CD4-positive, alpha-beta T cell (primary cell): Measurements from ENCODE around the gene CSNK2B. TPM values are rescaled to one million over a fixed set of nuclear protein-coding genes. Genes with fewer than 3 reads are reported as not detected.

Experiments
- ATAC-seq: fragments of 200-7000 bp; cut with Tn5 transposase; one replicate; pipeline ENCODE4 v1.10.0; 2022; ENCODE audit warnings: mild to moderate bottlenecking; ENCODE audit not compliant: poor library complexity
- CTCF ChIA-PET: fragments of 350-600 bp; sonication (Branson Sonifier 250); formaldehyde crosslinking; loops from one replicate; lab custom pipeline; 2021; ENCODE audit warnings: antibody characterized with exemption, inconsistent platforms; lab: Charles Lee
- POLR2A ChIA-PET: fragments of 350-600 bp; sonication (Branson Sonifier 250); formaldehyde crosslinking; loops from one replicate; lab custom pipeline; 2021; ENCODE audit warnings: antibody characterized with exemption, inconsistent platforms; lab: Charles Lee
- DNase-seq, 14 experiments: peaks; one replicate each; pipeline ENCODE4 v3.0.0-alpha.2; 2013 to 2020; ENCODE audit warnings: mixed read lengths in 2 of 14
- H3K27ac ChIP-seq, 2 donors: one replicate each; pipeline versions ENCODE4 v1.5.1 to v1.7.0; 2013; ENCODE audit warnings: low read length in 2 of 2, low read depth in 1 of 2, mild to moderate bottlenecking in 1 of 2
- H3K27me3 ChIP-seq, 2 experiments: 1 replicate in 1 of 2; 2 replicates in 1 of 2; pipeline versions ENCODE4 v1.6.1 to v1.7.0; 2013; ENCODE audit warnings: low read length in 2 of 2, control low read depth in 1 of 2, mild to moderate bottlenecking in 1 of 2, moderate library complexity in 1 of 2; ENCODE audit not compliant: insufficient read depth in 2 of 2, control insufficient read depth in 1 of 2
- H3K36me3 ChIP-seq: one replicate; pipeline ENCODE4 v1.6.1; 2013; ENCODE audit warnings: low read length, control low read depth; ENCODE audit not compliant: insufficient read depth
- H3K4me1 ChIP-seq: one replicate; pipeline ENCODE4 v1.6.1; 2013; ENCODE audit warnings: low read length, control low read depth; ENCODE audit not compliant: insufficient read depth
- H3K4me3 ChIP-seq: one replicate; pipeline ENCODE4 v1.5.1; 2013; ENCODE audit warnings: mild to moderate bottlenecking, low read length, moderate library complexity
- H3K9me3 ChIP-seq, 2 experiments: 1 replicate in 1 of 2; 2 replicates in 1 of 2; pipeline versions ENCODE4 v1.6.1 to v1.7.0; 2013; ENCODE audit warnings: low read length in 2 of 2, mild to moderate bottlenecking in 2 of 2, control low read depth in 1 of 2, moderate library complexity in 1 of 2; ENCODE audit not compliant: control insufficient read depth in 1 of 2, insufficient read depth in 1 of 2
- H3K27ac Mint-ChIP-seq: one replicate; pipeline ENCODE4 v1.8.0; 2020; ENCODE audit warnings: mixed read lengths
- H3K27me3 Mint-ChIP-seq: one replicate; pipeline ENCODE4 v1.8.0; 2021; ENCODE audit warnings: mixed read lengths
- H3K36me3 Mint-ChIP-seq: one replicate; pipeline ENCODE4 v1.8.0; 2021; ENCODE audit warnings: low read depth, mixed read lengths
- H3K4me1 Mint-ChIP-seq: one replicate; pipeline ENCODE4 v1.8.0; 2021; ENCODE audit warnings: low read depth, mixed read lengths
- H3K4me3 Mint-ChIP-seq: one replicate; pipeline ENCODE4 v1.8.0; 2020; ENCODE audit warnings: mild to moderate bottlenecking, mixed read lengths
- H3K9me3 Mint-ChIP-seq: one replicate; pipeline ENCODE4 v1.8.0; 2020; ENCODE audit warnings: mixed read lengths
- CTCF ChIP-seq: fragments of 200-600 bp; IDR thresholded peaks from one replicate; pipeline ENCODE4 v1.8.0; 2022; ENCODE audit warnings: antibody characterized with exemption, mild to moderate bottlenecking
- intact Hi-C, 2 experiments: fragments of 100-400 bp; cut with DNase I in 1 of 2; cut with micrococcal nuclease in 1 of 2; formaldehyde crosslinking; loops; one replicate each; pipeline versions ENCODE4 v1.15.1 to v1.9.0; 2023 to 2025; cut with DNase I, micrococcal nuclease
- total RNA-seq, 174 experiments: library from RNA in 2 of 174; stranded (reverse) in 2 of 174; gene quantifications; one replicate each; pipeline ENCODE4 v1.2.3 and lab custom pipeline; 2021 to 2026

The CSNK2B gene
- total RNA-seq, 2 experiments from 2014 or later = 88.0 to 92.6 TPM

DNA sequence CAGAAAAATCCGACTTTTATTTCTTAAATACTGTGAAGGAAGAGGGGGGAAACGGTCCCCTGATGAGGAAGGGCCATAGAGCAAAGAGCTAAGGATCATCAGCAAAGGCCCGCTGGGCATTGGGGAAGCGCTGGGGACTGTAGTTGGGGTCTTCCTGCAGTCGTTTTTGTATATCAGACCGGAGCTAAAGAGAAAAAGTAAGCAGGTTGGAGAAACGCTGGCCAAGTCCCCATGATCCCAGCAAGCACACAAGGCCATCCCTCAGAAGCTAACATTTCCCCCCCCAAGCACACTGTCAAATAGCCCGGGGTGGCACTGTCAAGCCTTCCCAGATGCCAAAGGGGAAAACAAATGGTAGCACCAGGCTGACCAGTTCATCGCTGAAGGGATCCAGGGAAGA is 26.8 kb upstream of the CSNK2B start:
- no peak overlapping the region for H3K27ac ChIP-seq
- Mint-ChIP-seq H3K27ac (no peak overlapping the region), H3K36me3 (peaks cover 91% of the 10 kb centered on the region), H3K4me1 (no peaks in the 10 kb centered on the region), H3K9me3 (no peaks in the 10 kb centered on the region), H3K27me3 (no peaks in the 10 kb centered on the region), H3K4me3 (no peak overlapping the region)
- no peaks in the 10 kb centered on the region for H3K27me3 ChIP-seq
- no peaks in the 10 kb centered on the region for H3K9me3 ChIP-seq
- ChIA-PET CTCF (no interaction called here), POLR2A (interaction anchor here (0.9 to 3.7 kb wide), 4 partner anchors 12 to 149 kb away, joined by 3 to 19 read pairs (median 4); partner anchors contain the start of genes BAG6 and C6orf47)
- H3K36me3 ChIP-seq = peaks cover 96% of the 10 kb centered on the region
- H3K4me3 ChIP-seq = no peak overlapping the region
- intact Hi-C loops = no loop called here
- no peaks in the 10 kb centered on the region for H3K4me1 ChIP-seq
- no peak for DNase-seq
- ATAC-seq = no peak
- no peak for TF ChIP-seq CTCF

- peaks cover 96% of the 10 kb centered on the region for H3K36me3 ChIP-seq
- Mint-ChIP-seq H3K36me3 (peaks cover 91% of the 10 kb centered on the region), H3K4me1 (no peaks in the 10 kb centered on the region), H3K27ac (peak overlapping the region; percentile 24), H3K4me3 (no peak overlapping the region), H3K9me3 (no peaks in the 10 kb centered on the region), H3K27me3 (no peaks in the 10 kb centered on the region)
- DNase-seq (no peak), ATAC-seq (no peak)
- CTCF ChIA-PET = no interaction called here
- POLR2A ChIA-PET = interaction anchor here (0.9 to 3.7 kb wide), 5 partner anchors 13 to 150 kb away, joined by 3 to 19 read pairs (median 3); partner anchors contain the start of genes BAG6, C6orf47 and LTB
- no peak overlapping the region for H3K27ac ChIP-seq
- H3K9me3 ChIP-seq = no peaks in the 10 kb centered on the region
- no peaks in the 10 kb centered on the region for H3K4me1 ChIP-seq
- H3K4me3 ChIP-seq = no peak overlapping the region
- no peaks in the 10 kb centered on the region for H3K27me3 ChIP-seq
- no peak for TF ChIP-seq CTCF
- intact Hi-C loops = no loop called here
Observed at GRCh38 chr6:31639449-31639861, 26.4 kb upstream of the CSNK2B start.

- Mint-ChIP-seq H3K36me3 (peaks cover 91% of the 10 kb centered on the region), H3K9me3 (no peaks in the 10 kb centered on the region), H3K27ac (no peak overlapping the region), H3K27me3 (no peaks in the 10 kb centered on the region), H3K4me3 (no peak overlapping the region), H3K4me1 (peaks cover 5% of the 10 kb centered on the region)
- H3K36me3 ChIP-seq = peaks cover 96% of the 10 kb centered on the region
- no peak overlapping the region for H3K27ac ChIP-seq
- intact Hi-C loops = no loop called here
- TF ChIP-seq CTCF = no peak
- CTCF ChIA-PET = no interaction called here
- POLR2A ChIA-PET = interaction anchor here (1.1 to 3.7 kb wide), 3 partner anchors 11 to 58 kb away, joined by 3 to 19 read pairs (median 5); partner anchors contain the start of genes BAG6, C6orf47 and LTB
- no peaks in the 10 kb centered on the region for H3K27me3 ChIP-seq
- DNase-seq (no peak), ATAC-seq (no peak)
- no peaks in the 10 kb centered on the region for H3K4me1 ChIP-seq
- no peaks in the 10 kb centered on the region for H3K9me3 ChIP-seq
- no peak overlapping the region for H3K4me3 ChIP-seq
Observed at GRCh38 chr6:31640612-31641011, 25.3 kb upstream of the CSNK2B start.
